Subcutaneous abdominal adipose tissue (tissue), 5 donors: Measurements from ENCODE around the gene PIGS.
A peak's percentile ranks its signal among the peaks of the same experiment; 100 is the strongest.
"Not testable (repeated sequence)": the region's sequence is repeated elsewhere in the genome, so short reads cannot be mapped to it uniquely, and the experiment has no call there.

ENCODE experiments used
- H3K27ac ChIP-seq: one replicate; pipeline ENCODE4 v1.7.0; 2013; ENCODE audit warnings: low read depth, mild to moderate bottlenecking, inconsistent platforms, low read length, moderate library complexity
- H3K27me3 ChIP-seq, 5 donors: one replicate each; pipeline ENCODE4 v1.7.0; 2013; ENCODE audit warnings: low read length in 5 of 5, inconsistent platforms in 1 of 5; ENCODE audit not compliant: control insufficient read depth in 5 of 5, insufficient read depth in 4 of 5
- H3K36me3 ChIP-seq, 5 donors: one replicate each; pipeline ENCODE4 v1.7.0; 2013; ENCODE audit warnings: low read length in 5 of 5; ENCODE audit not compliant: control insufficient read depth in 5 of 5, insufficient read depth in 5 of 5
- H3K4me1 ChIP-seq, 5 donors: one replicate each; pipeline ENCODE4 v1.7.0; 2013; ENCODE audit warnings: low read length in 5 of 5, mild to moderate bottlenecking in 3 of 5, moderate library complexity in 1 of 5; ENCODE audit not compliant: control insufficient read depth in 5 of 5, insufficient read depth in 5 of 5
- H3K4me3 ChIP-seq, 5 donors: one replicate each; pipeline ENCODE4 v1.7.0; 2013; ENCODE audit warnings: low read length in 5 of 5, low read depth in 1 of 5
- H3K9ac ChIP-seq, 5 donors: one replicate each; pipeline ENCODE4 v1.7.0; 2013; ENCODE audit warnings: low read length in 5 of 5, mild to moderate bottlenecking in 4 of 5, moderate library complexity in 3 of 5
- H3K9me3 ChIP-seq, 5 donors: one replicate each; pipeline ENCODE4 v1.7.0; 2013; ENCODE audit warnings: low read length in 5 of 5; ENCODE audit not compliant: control insufficient read depth in 5 of 5
- donor health status: healthy.
- donor health status: healthy.
- donor health status: healthy.
- donor health status: healthy.
- donor health status: healthy.

The PIGS gene

GRCh38 chr17:28580959-28581358 is 9.6 kb upstream of the PIGS start:
- H3K27ac ChIP-seq: no peak overlapping the region
- peaks cover 0 to 14% (median 12%) of the 10 kb centered on the region in 5 donors for H3K4me1 ChIP-seq
- no peaks in the 10 kb centered on the region for H3K27me3 ChIP-seq
- no peaks in the 10 kb centered on the region for H3K9me3 ChIP-seq
- no peak overlapping the region for H3K9ac ChIP-seq
- no peak overlapping the region for H3K4me3 ChIP-seq
- peaks cover 5 to 32% (median 15%) of the 10 kb centered on the region in 5 donors for H3K36me3 ChIP-seq

- Histone ChIP-seq H3K9me3 (no peaks in the 10 kb centered on the region), H3K4me1 (peaks cover 2 to 22% (median 20%) of the 10 kb centered on the region in 5 donors), H3K27me3 (no peaks in the 10 kb centered on the region), H3K36me3 (peaks cover 4 to 20% (median 7%) of the 10 kb centered on the region in 5 donors), H3K9ac (no peak overlapping the region), H3K27ac (no peak overlapping the region), H3K4me3 (no peak overlapping the region)
Measured at GRCh38 chr17:28579526-28579925, 8.2 kb upstream of the PIGS start.

- H3K4me3 ChIP-seq: no peak overlapping the region
- H3K27me3 ChIP-seq: no peaks in the 10 kb centered on the region
- peaks cover 2 to 22% (median 20%) of the 10 kb centered on the region in 5 donors for H3K4me1 ChIP-seq
- H3K9me3 ChIP-seq: no peaks in the 10 kb centered on the region
- no peak overlapping the region for H3K9ac ChIP-seq
- no peak overlapping the region for H3K27ac ChIP-seq
- peaks cover 0 to 14% (median 4%) of the 10 kb centered on the region in 5 donors for H3K36me3 ChIP-seq
Measured at GRCh38 chr17:28578246-28579195, 7.2 kb upstream of the PIGS start.

GRCh38 chr17:28577466-28577824 is 6.1 kb upstream of the PIGS start:
- Histone ChIP-seq H3K27me3 (no peaks in the 10 kb centered on the region), H3K9ac (no peak overlapping the region), H3K4me3 (peak overlapping the region in 2 of 5 donors; percentile 43 to 54), H3K4me1 (peaks cover 2 to 26% (median 25%) of the 10 kb centered on the region in 5 donors), H3K36me3 (peaks cover 0 to 12% (median 0%) of the 10 kb centered on the region in 5 donors), H3K9me3 (no peaks in the 10 kb centered on the region), H3K27ac (no peak overlapping the region)

- H3K27ac ChIP-seq: no peak within 1 kb of the TSS
- H3K36me3 ChIP-seq: peaks cover 0 to 12% (median 0%) of the 10 kb centered on the region in 5 donors
- H3K4me1 ChIP-seq: peaks cover 5 to 31% (median 30%) of the 10 kb centered on the region in 5 donors
- no peaks in the 10 kb centered on the region for H3K27me3 ChIP-seq
- peak within 1 kb of the TSS in 2 of 5 donors; percentile 20 to 21 for H3K9ac ChIP-seq
- peak within 1 kb of the TSS; percentile 43 to 58 (median 52) for H3K4me3 ChIP-seq
- no peaks in the 10 kb centered on the region for H3K9me3 ChIP-seq
Measured at GRCh38 chr17:28576758-28577465, 5.6 kb upstream of the PIGS start, which contains the start of gene ALDOC. Gene ALDOC (minus strand): TSS chr17:28576895. CDS start chr17:28575532, 1,363 bp downstream.

- peak overlapping the region in 1 of 5 donors; percentile 17 for H3K4me3 ChIP-seq
- peaks cover 5 to 36% (median 33%) of the 10 kb centered on the region in 5 donors for H3K4me1 ChIP-seq
- not testable (repeated sequence) for H3K27ac ChIP-seq, H3K27me3 ChIP-seq, H3K9me3 ChIP-seq, H3K9ac ChIP-seq
- H3K36me3 ChIP-seq: peaks cover 0 to 12% (median 0%) of the 10 kb centered on the region in 5 donors
Measured at GRCh38 chr17:28576016-28576415, 4.7 kb upstream of the PIGS start.

GRCh38 chr17:28575126-28575795 is 3.9 kb upstream of the PIGS start:
- no peak overlapping the region for H3K9ac ChIP-seq
- no peaks in the 10 kb centered on the region for H3K27me3 ChIP-seq
- no peak overlapping the region for H3K27ac ChIP-seq
- no peak overlapping the region for H3K4me3 ChIP-seq
- H3K4me1 ChIP-seq: peaks cover 7 to 43% (median 41%) of the 10 kb centered on the region in 5 donors
- peaks cover 0 to 12% (median 0%) of the 10 kb centered on the region in 5 donors for H3K36me3 ChIP-seq
- H3K9me3 ChIP-seq: no peaks in the 10 kb centered on the region

GRCh38 chr17:28574526-28574925 is 3.2 kb upstream of the PIGS start:
- Histone ChIP-seq H3K27me3 (no peaks in the 10 kb centered on the region), H3K36me3 (peaks cover 0 to 12% (median 0%) of the 10 kb centered on the region in 5 donors), H3K9ac (no peak overlapping the region), H3K9me3 (no peaks in the 10 kb centered on the region), H3K27ac (no peak overlapping the region), H3K4me3 (no peak overlapping the region), H3K4me1 (peaks cover 7 to 51% (median 46%) of the 10 kb centered on the region in 5 donors)

GRCh38 chr17:28573966-28574480 is 2.7 kb upstream of the PIGS start:
- Histone ChIP-seq H3K9ac (no peak overlapping the region), H3K9me3 (no peaks in the 10 kb centered on the region), H3K4me1 (peaks cover 7 to 54% (median 48%) of the 10 kb centered on the region in 5 donors)

More at GRCh38 chr17:28573966-28574480, 2.7 kb upstream of the PIGS start:
- peaks cover 0 to 10% (median 0%) of the 10 kb centered on the region in 5 donors for H3K36me3 ChIP-seq
- no peaks in the 10 kb centered on the region for H3K27me3 ChIP-seq
- no peak overlapping the region for H3K4me3 ChIP-seq
- H3K27ac ChIP-seq: no peak overlapping the region
